WTC11 (cell line): ENCODE results near the gene OR52E1. TPM values are rescaled to one million over a fixed set of nuclear protein-coding genes. Genes with fewer than 3 reads are reported as not detected.

Experiments used
- ATAC-seq: fragments of 200-7000 bp; cut with Tn5 transposase; 2 replicates; pipeline ENCODE4 v1.10.0; 2021; ENCODE audit warnings: mild to moderate bottlenecking, moderate library complexity
- Bru-seq: library from RNA; stranded (reverse); fragments of 400-500 nt; gene quantifications from one replicate; lab custom pipeline; 2021; lab: Mats Ljungman, UMichigan
- CTCF ChIA-PET: fragments of 300-600 bp; sonication (Branson Sonifier 250); formaldehyde crosslinking; loops from one replicate; lab custom pipeline; 2021; ENCODE audit warnings: antibody characterized with exemption; lab: Charles Lee
- POLR2A ChIA-PET: fragments of 350-600 bp; sonication (Branson Sonifier 250); formaldehyde crosslinking; loops from one replicate; lab custom pipeline; 2021; ENCODE audit warnings: antibody characterized with exemption; lab: Charles Lee
- DNase-seq: peaks from one replicate; pipeline ENCODE4 v3.0.0; 2021; ENCODE audit warnings: low spot score
- H3K27ac Mint-ChIP-seq: 2 replicates; pipeline ENCODE4 v1.8.0; 2021; ENCODE audit warnings: mixed read lengths
- H3K27me3 Mint-ChIP-seq: 2 replicates; pipeline ENCODE4 v1.8.0; 2021; ENCODE audit warnings: low read depth, mild to moderate bottlenecking, moderate library complexity, mixed read lengths
- H3K36me3 Mint-ChIP-seq: 2 replicates; pipeline ENCODE4 v1.8.0; 2021; ENCODE audit warnings: mixed read lengths
- H3K4me1 Mint-ChIP-seq: 2 replicates; pipeline ENCODE4 v1.8.0; 2022; ENCODE audit warnings: mixed read lengths
- H3K4me3 Mint-ChIP-seq: 2 replicates; pipeline ENCODE4 v1.8.0; 2021; ENCODE audit warnings: mild to moderate bottlenecking, moderate library complexity, mixed read lengths
- H3K9me3 Mint-ChIP-seq: 2 replicates; pipeline ENCODE4 v1.8.0; 2021; ENCODE audit warnings: mixed read lengths
- ELF4 ChIP-seq: sonication (generic); formaldehyde crosslinking; IDR thresholded peaks from 2 replicates; pipeline ENCODE4 v1.8.1; 2022; ENCODE audit warnings: low read depth, mild to moderate bottlenecking, moderate library complexity, missing genetic modification reagents
- ESRRA ChIP-seq: sonication (generic); formaldehyde crosslinking; IDR thresholded peaks from 2 replicates; pipeline ENCODE4 v1.8.1; 2022; ENCODE audit warnings: mild to moderate bottlenecking, missing genetic modification reagents, borderline replicate concordance
- ETV6 ChIP-seq: sonication (generic); formaldehyde crosslinking; IDR thresholded peaks from 2 replicates; pipeline ENCODE4 v1.8.1; 2022; ENCODE audit warnings: mild to moderate bottlenecking, missing genetic modification reagents
- HMGA2 ChIP-seq: fragments of 250-450 bp; sonication (Bioruptor Pico); IDR thresholded peaks from 2 replicates; pipeline ENCODE4 v1.4.0; 2021; ENCODE audit warnings: mild to moderate bottlenecking, moderate library complexity
- IRF2 ChIP-seq: sonication (generic); formaldehyde crosslinking; IDR thresholded peaks from 2 replicates; pipeline ENCODE4 v1.8.0; 2022; ENCODE audit warnings: low read depth, missing genetic modification reagents, borderline replicate concordance
- MYBL2 ChIP-seq: sonication (generic); formaldehyde crosslinking; IDR thresholded peaks from 2 replicates; pipeline ENCODE4 v1.8.1; 2023; ENCODE audit warnings: mild to moderate bottlenecking, moderate library complexity, missing genetic modification reagents
- NFATC4 ChIP-seq: fragments of 250-450 bp; sonication (Bioruptor Pico); IDR thresholded peaks from 2 replicates; pipeline ENCODE4 v1.9.0; 2021; ENCODE audit warnings: mild to moderate bottlenecking
- OVOL2 ChIP-seq: fragments of 250-450 bp; sonication (Bioruptor Pico); IDR thresholded peaks from 2 replicates; pipeline ENCODE4 v1.9.0; 2021; ENCODE audit warnings: mild to moderate bottlenecking, borderline replicate concordance
- RORB ChIP-seq: fragments of 250-450 bp; sonication (Bioruptor Pico); IDR thresholded peaks from 2 replicates; pipeline ENCODE4 v1.9.0; 2021; ENCODE audit warnings: mild to moderate bottlenecking
- TEAD1 ChIP-seq: sonication (generic); formaldehyde crosslinking; IDR thresholded peaks from 2 replicates; pipeline ENCODE4 v1.8.0; 2022; ENCODE audit warnings: mild to moderate bottlenecking, missing genetic modification reagents
- ZNF121 ChIP-seq: sonication (generic); formaldehyde crosslinking; IDR thresholded peaks from 2 replicates; pipeline ENCODE4 v1.8.0; 2023; ENCODE audit warnings: missing genetic modification reagents
- long read RNA-seq, 3 experiments: library from RNA in 1 of 3; library from capped mRNA in 1 of 3; library from polyadenylated mRNA in 1 of 3; unstranded in 2 of 3; stranded (forward) in 1 of 3; transcript quantifications; one replicate each; pipeline ENCODE4 v2.0.0, GENCODE V29; 2021
- total RNA-seq: library from RNA; stranded (reverse); gene quantifications from 3 replicates; pipeline ENCODE4 v1.2.3, GENCODE V29; 2021
- TF ChIP-seq, protein P1 (sequence below): fragments of 250-450 bp; sonication (Bioruptor Pico); IDR thresholded peaks from 2 replicates; pipeline ENCODE4 v1.8.0; 2021; ENCODE audit warnings: mild to moderate bottlenecking
- TF ChIP-seq, protein P2 (sequence below): sonication (generic); formaldehyde crosslinking; IDR thresholded peaks from 2 replicates; pipeline ENCODE4 v1.8.1; 2023; ENCODE audit warnings: mild to moderate bottlenecking, missing genetic modification reagents
- TF ChIP-seq, protein P3 (sequence below): sonication (generic); formaldehyde crosslinking; IDR thresholded peaks from 2 replicates; pipeline ENCODE4 v1.8.1; 2023; ENCODE audit warnings: mild to moderate bottlenecking, missing genetic modification reagents
- TF ChIP-seq, protein P4 (sequence below): sonication (generic); formaldehyde crosslinking; IDR thresholded peaks from 2 replicates; pipeline ENCODE4 v1.8.1; 2022; ENCODE audit warnings: mild to moderate bottlenecking, missing genetic modification reagents, moderate library complexity, borderline replicate concordance
- TF ChIP-seq, protein P5 (sequence below): sonication (generic); formaldehyde crosslinking; IDR thresholded peaks from 2 replicates; pipeline ENCODE4 v1.8.0; 2023; ENCODE audit warnings: missing genetic modification reagents

Gene OR52E1
- total RNA-seq (not detected in 3 replicates), Bru-seq, nascent RNA (not detected)
- long read RNA-seq, experiment 1: 0 reads
- long read RNA-seq, experiment 2: 0 reads
- long read RNA-seq, experiment 3: 0 reads

DNA sequence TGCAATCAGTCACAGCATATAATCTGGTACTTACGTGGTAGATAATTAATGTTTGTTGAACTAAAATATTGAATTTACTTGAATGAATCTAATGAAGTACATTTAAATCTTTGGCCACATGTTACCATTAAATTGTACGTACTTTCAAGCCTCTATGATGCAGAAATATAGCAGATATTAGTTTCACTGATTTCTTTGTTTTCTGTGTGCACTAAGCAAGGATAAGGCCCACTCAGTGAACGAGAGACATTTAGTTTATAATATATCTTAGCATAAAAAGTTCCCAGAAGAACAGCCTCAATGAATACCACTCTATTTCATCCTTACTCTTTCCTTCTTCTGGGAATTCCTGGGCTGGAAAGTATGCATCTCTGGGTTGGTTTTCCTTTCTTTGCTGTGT, at the start of gene OR52E1:
Gene OR52E1, plus strand, starts transcription at position 301 of the 400 bp plus-strand sequence.
- no peak for ATAC-seq
- DNase-seq: no peak
- Mint-ChIP-seq H3K27ac (no peak within 1 kb of the TSS), H3K9me3 (no peaks in the 10 kb centered on the region), H3K36me3 (no peaks in the 10 kb centered on the region), H3K27me3 (peaks cover 2% of the 10 kb centered on the region; the same call in 1 of the 2 replicates), H3K4me3 (no peak within 1 kb of the TSS), H3K4me1 (0 out of 2 replicates have a peak, but pooled peaks cover 3% of the 10 kb centered on the region)
- CTCF ChIA-PET: no interaction called here
- TF ChIP-seq ELF4 (no peak), RORB (CRISPR knock-in tag) (no peak), ZNF121 (no peak), TEAD1 (CRISPR knock-in tag) (no peak), ETV6 (no peak), OVOL2 (CRISPR knock-in tag) (no peak), NFATC4 (CRISPR knock-in tag) (no peak)
- TF ChIP-seq, protein P1, sequence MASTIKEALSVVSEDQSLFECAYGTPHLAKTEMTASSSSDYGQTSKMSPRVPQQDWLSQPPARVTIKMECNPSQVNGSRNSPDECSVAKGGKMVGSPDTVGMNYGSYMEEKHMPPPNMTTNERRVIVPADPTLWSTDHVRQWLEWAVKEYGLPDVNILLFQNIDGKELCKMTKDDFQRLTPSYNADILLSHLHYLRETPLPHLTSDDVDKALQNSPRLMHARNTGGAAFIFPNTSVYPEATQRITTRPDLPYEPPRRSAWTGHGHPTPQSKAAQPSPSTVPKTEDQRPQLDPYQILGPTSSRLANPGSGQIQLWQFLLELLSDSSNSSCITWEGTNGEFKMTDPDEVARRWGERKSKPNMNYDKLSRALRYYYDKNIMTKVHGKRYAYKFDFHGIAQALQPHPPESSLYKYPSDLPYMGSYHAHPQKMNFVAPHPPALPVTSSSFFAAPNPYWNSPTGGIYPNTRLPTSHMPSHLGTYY: no peak
- TF ChIP-seq, protein P2, sequence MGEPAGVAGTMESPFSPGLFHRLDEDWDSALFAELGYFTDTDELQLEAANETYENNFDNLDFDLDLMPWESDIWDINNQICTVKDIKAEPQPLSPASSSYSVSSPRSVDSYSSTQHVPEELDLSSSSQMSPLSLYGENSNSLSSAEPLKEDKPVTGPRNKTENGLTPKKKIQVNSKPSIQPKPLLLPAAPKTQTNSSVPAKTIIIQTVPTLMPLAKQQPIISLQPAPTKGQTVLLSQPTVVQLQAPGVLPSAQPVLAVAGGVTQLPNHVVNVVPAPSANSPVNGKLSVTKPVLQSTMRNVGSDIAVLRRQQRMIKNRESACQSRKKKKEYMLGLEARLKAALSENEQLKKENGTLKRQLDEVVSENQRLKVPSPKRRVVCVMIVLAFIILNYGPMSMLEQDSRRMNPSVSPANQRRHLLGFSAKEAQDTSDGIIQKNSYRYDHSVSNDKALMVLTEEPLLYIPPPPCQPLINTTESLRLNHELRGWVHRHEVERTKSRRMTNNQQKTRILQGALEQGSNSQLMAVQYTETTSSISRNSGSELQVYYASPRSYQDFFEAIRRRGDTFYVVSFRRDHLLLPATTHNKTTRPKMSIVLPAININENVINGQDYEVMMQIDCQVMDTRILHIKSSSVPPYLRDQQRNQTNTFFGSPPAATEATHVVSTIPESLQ (CRISPR knock-in tag): no peak
- POLR2A ChIA-PET: no interaction called here

DNA sequence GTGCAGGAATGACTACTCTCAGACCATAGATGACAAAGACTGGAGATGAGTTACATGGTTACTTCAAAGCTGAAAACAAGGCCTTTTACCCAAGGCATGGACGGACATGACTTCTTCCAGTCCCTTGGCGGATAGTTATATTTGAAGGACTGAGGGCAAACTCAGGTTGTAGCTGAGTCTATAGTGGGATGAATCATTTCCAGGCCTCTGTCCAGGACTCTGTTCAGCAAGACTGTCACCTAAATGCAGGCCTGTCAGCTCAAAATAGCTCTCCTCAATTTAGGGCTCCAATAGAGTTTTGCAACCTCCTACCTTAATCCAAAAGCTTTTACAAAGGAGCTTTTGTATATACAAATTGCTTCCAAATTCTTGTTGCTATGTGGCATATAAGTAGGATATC, 47.4 kb upstream of the OR52E1 start:
- Mint-ChIP-seq H3K4me3 (no peak overlapping the region), H3K27me3 (no peaks in the 10 kb centered on the region; the same call in none of the 2 replicates)
- CTCF ChIA-PET: no interaction called here
- ATAC-seq: no peak
- TF ChIP-seq MYBL2 (CRISPR knock-in tag): no peak
- TF ChIP-seq, protein P3, sequence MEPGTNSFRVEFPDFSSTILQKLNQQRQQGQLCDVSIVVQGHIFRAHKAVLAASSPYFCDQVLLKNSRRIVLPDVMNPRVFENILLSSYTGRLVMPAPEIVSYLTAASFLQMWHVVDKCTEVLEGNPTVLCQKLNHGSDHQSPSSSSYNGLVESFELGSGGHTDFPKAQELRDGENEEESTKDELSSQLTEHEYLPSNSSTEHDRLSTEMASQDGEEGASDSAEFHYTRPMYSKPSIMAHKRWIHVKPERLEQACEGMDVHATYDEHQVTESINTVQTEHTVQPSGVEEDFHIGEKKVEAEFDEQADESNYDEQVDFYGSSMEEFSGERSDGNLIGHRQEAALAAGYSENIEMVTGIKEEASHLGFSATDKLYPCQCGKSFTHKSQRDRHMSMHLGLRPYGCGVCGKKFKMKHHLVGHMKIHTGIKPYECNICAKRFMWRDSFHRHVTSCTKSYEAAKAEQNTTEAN (CRISPR knock-in tag): no peak
- TF ChIP-seq IRF2 (CRISPR knock-in tag): no peak
- TF ChIP-seq, all 79 proteins: peak for 0
- POLR2A ChIA-PET: no interaction called here
- Mint-ChIP-seq H3K27ac (no peak overlapping the region), H3K4me1 (no peaks in the 10 kb centered on the region), H3K36me3 (peaks cover 4% of the 10 kb centered on the region; the same call in 1 of the 2 replicates), H3K9me3 (peaks cover 37% of the 10 kb centered on the region)
- DNase-seq: no peak

DNA sequence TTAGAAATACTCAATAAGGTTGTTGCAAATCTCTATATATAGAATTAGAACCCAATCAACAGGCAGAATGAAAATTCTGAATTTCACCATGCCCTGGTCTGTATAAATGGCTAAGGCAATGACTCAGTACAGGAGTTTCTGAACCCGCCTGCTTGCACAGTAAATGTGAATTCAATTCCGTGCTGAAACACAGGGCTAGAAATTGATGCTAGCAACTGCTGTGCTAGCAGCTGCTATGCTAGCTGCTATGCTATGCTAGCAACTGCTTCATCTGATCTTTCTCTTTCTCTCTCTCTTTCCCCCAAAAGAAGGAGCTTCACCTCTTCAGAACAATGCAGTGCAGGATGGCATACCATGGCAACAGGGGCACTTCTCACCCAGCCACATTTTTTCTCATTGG, 32.7 kb upstream of the OR52E1 start:
- ATAC-seq: no peak
- no peak overlapping the region for H3K27ac Mint-ChIP-seq
- CTCF ChIA-PET: no interaction called here

More for the DNA sequence above, 32.7 kb upstream of the OR52E1 start:
- DNase-seq: no peak
- Mint-ChIP-seq H3K4me1 (no peaks in the 10 kb centered on the region), H3K36me3 (no peaks in the 10 kb centered on the region), H3K27me3 (no peaks in the 10 kb centered on the region), H3K4me3 (no peak overlapping the region), H3K9me3 (no peaks in the 10 kb centered on the region)
- TF ChIP-seq RORB (CRISPR knock-in tag) (no peak), MYBL2 (CRISPR knock-in tag) (no peak), NFATC4 (CRISPR knock-in tag) (no peak), ZNF121 (no peak), ESRRA (no peak), OVOL2 (CRISPR knock-in tag) (no peak), HMGA2 (CRISPR knock-in tag) (no peak)
- TF ChIP-seq, protein P4, sequence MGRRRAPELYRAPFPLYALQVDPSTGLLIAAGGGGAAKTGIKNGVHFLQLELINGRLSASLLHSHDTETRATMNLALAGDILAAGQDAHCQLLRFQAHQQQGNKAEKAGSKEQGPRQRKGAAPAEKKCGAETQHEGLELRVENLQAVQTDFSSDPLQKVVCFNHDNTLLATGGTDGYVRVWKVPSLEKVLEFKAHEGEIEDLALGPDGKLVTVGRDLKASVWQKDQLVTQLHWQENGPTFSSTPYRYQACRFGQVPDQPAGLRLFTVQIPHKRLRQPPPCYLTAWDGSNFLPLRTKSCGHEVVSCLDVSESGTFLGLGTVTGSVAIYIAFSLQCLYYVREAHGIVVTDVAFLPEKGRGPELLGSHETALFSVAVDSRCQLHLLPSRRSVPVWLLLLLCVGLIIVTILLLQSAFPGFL: no peak
- TF ChIP-seq, protein P5, sequence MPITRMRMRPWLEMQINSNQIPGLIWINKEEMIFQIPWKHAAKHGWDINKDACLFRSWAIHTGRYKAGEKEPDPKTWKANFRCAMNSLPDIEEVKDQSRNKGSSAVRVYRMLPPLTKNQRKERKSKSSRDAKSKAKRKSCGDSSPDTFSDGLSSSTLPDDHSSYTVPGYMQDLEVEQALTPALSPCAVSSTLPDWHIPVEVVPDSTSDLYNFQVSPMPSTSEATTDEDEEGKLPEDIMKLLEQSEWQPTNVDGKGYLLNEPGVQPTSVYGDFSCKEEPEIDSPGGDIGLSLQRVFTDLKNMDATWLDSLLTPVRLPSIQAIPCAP (CRISPR knock-in tag): no peak
- TF ChIP-seq, protein P2 (CRISPR knock-in tag): no peak
- TF ChIP-seq, protein P3 (CRISPR knock-in tag): no peak
- POLR2A ChIA-PET: no interaction called here
